ENCODE results near the gene PNPLA1. TPM values are rescaled to one million over a fixed set of nuclear protein-coding genes. Genes with fewer than 3 reads are reported as not detected.

The PNPLA1 gene
- polyA plus RNA-seq, 3 donors: 3.5 to 3.9 (median 3.8) TPM

GRCh38 chr6:36229223-36229622 lies 40.6 kb upstream of the PNPLA1 start:
- Histone ChIP-seq H3K4me1 (ENCODE audit: control insufficient read depth in 1 of 2, insufficient read depth in 2 of 2, low read length in 2 of 2) (peaks cover 18 to 25% of the 10 kb centered on the region in 2 donors), H3K27ac (ENCODE audit: low read depth in 1 of 2, low read length in 2 of 2) (no peak overlapping the region), H3K36me3 (replicated peaks in 1 of 2; ENCODE audit: control insufficient read depth in 1 of 2, insufficient read depth in 2 of 2, low read length in 2 of 2) (peaks cover 51 to 86% of the 10 kb centered on the region in 2 donors), H3K9ac (ENCODE audit: insufficient read depth, low read length, poor library complexity, severe bottlenecking) (no peak overlapping the region), H2AFZ (ENCODE audit: insufficient read depth, low read depth, low read length, poor library complexity, severe bottlenecking) (no peak overlapping the region), H3K4me3 (replicated peaks in 1 of 3; ENCODE audit: low read depth in 2 of 3, low read length in 3 of 3) (no peak overlapping the region), H4K20me1 (ENCODE audit: insufficient read depth, low read length) (no peaks in the 10 kb centered on the region), H3K79me2 (ENCODE audit: insufficient read depth, low read length) (no peaks in the 10 kb centered on the region), H3K9me3 (replicated peaks in 1 of 2; ENCODE audit: control insufficient read depth in 1 of 2, insufficient read depth in 1 of 2, low read length in 2 of 2) (no peaks in the 10 kb centered on the region), H3K4me2 (replicated peaks; ENCODE audit: extremely low read depth, low read length, poor library complexity, severe bottlenecking) (no peak overlapping the region), H3K27me3 (ENCODE audit: control insufficient read depth in 2 of 2, insufficient read depth in 2 of 2, low read length in 2 of 2) (no peaks in the 10 kb centered on the region)
- 95% methylated on average over 3 of the region's 5 CpGs for WGBS (ENCODE audit: insufficient coverage)
- H3K27ac Mint-ChIP-seq: peak overlapping the region in 2 of 7 donors; percentile 1 to 46
- peaks cover 79 to 81% of the 10 kb centered on the region in 2 donors for H3K36me3 Mint-ChIP-seq
- intact Hi-C loops (cut with micrococcal nuclease): no loop called here
- no peaks in the 10 kb centered on the region for H3K27me3 Mint-ChIP-seq (ENCODE audit: low read depth in 3 of 3)
- H3K4me1 Mint-ChIP-seq: peaks cover 25% of the 10 kb centered on the region
- no peak overlapping the region for H3K4me3 Mint-ChIP-seq
- H3K9me3 Mint-ChIP-seq: no peaks in the 10 kb centered on the region
- DNase-seq: no peak
- no peak for TF ChIP-seq CTCF (IDR thresholded peaks at IDR 0.05)

GRCh38 chr6:36230371-36230770 lies 39.5 kb upstream of the PNPLA1 start:
- peaks cover 14 to 16% of the 10 kb centered on the region in 2 donors for H3K4me1 ChIP-seq (ENCODE audit: control insufficient read depth in 1 of 2, insufficient read depth in 2 of 2, low read length in 2 of 2)
- peaks cover 16% of the 10 kb centered on the region for H3K4me1 Mint-ChIP-seq
- H3K27ac ChIP-seq (ENCODE audit: low read depth in 1 of 2, low read length in 2 of 2): no peak overlapping the region
- H4K20me1 ChIP-seq (ENCODE audit: insufficient read depth, low read length): no peaks in the 10 kb centered on the region
- no peak overlapping the region for H3K4me3 Mint-ChIP-seq
- H3K4me2 ChIP-seq (replicated peaks; ENCODE audit: extremely low read depth, low read length, poor library complexity, severe bottlenecking): no peak overlapping the region
- H3K27ac Mint-ChIP-seq: peak overlapping the region in 2 of 7 donors; percentile 5 to 37
- intact Hi-C loops (cut with micrococcal nuclease): no loop called here
- TF ChIP-seq CTCF (IDR thresholded peaks at IDR 0.05): no peak
- H3K9me3 ChIP-seq (replicated peaks in 1 of 2; ENCODE audit: control insufficient read depth in 1 of 2, insufficient read depth in 1 of 2, low read length in 2 of 2): no peaks in the 10 kb centered on the region
- H3K9ac ChIP-seq (ENCODE audit: insufficient read depth, low read length, poor library complexity, severe bottlenecking): no peak overlapping the region
- no peaks in the 10 kb centered on the region for H3K9me3 Mint-ChIP-seq
- peaks cover 71 to 77% of the 10 kb centered on the region in 2 donors for H3K36me3 Mint-ChIP-seq
- no peak overlapping the region for H3K4me3 ChIP-seq (replicated peaks in 1 of 3; ENCODE audit: low read depth in 2 of 3, low read length in 3 of 3)
- H3K27me3 ChIP-seq (ENCODE audit: control insufficient read depth in 2 of 2, insufficient read depth in 2 of 2, low read length in 2 of 2): no peaks in the 10 kb centered on the region
- H3K79me2 ChIP-seq (ENCODE audit: insufficient read depth, low read length): no peaks in the 10 kb centered on the region
- H3K36me3 ChIP-seq (replicated peaks in 1 of 2; ENCODE audit: control insufficient read depth in 1 of 2, insufficient read depth in 2 of 2, low read length in 2 of 2): peaks cover 47 to 74% of the 10 kb centered on the region in 2 donors
- DNase-seq: no peak
- over 99% methylated on average over 11 of the region's 11 CpGs for WGBS (ENCODE audit: insufficient coverage)
- no peak overlapping the region for H2AFZ ChIP-seq (ENCODE audit: insufficient read depth, low read depth, low read length, poor library complexity, severe bottlenecking)
- H3K27me3 Mint-ChIP-seq (ENCODE audit: low read depth in 3 of 3): no peaks in the 10 kb centered on the region

All from CD14-positive monocyte (primary cell).